ENCODE measurements around the gene ALB. TPM values are rescaled to one million over a fixed set of nuclear protein-coding genes. Genes with fewer than 3 reads are reported as not detected.
"Not testable (repeated sequence)": the region's sequence is repeated elsewhere in the genome, so short reads cannot be mapped to it uniquely, and the experiment has no call there.

The ALB gene
- total RNA-seq (2013): 0.19 TPM
- not detected for polyA plus RNA-seq
- polyA minus RNA-seq: not detected in 2 replicates
- total RNA-seq: 0 to 0.90 (median 0.03) reads per million in 11 experiments

- no peaks in the 10 kb centered on the region for H3K4me1 ChIP-seq (ENCODE audit: control insufficient read depth in 1 of 2, insufficient read depth in 2 of 2, low read length in 2 of 2)
- no peaks in the 10 kb centered on the region for H4K20me1 ChIP-seq (ENCODE audit: insufficient read depth, low read length)
- Mint-ChIP-seq H3K4me3 (no peak within 1 kb of the TSS), H3K9me3 (peaks cover 0 to 2% (median 0%) of the 10 kb centered on the region in 7 donors), H3K27ac (no peak within 1 kb of the TSS), H3K4me1 (no peaks in the 10 kb centered on the region), H3K27me3 (ENCODE audit: low read depth in 3 of 3) (peaks cover 0 to 1% (median 0%) of the 10 kb centered on the region in 3 donors), H3K36me3 (no peaks in the 10 kb centered on the region)
- intact Hi-C loops (cut with micrococcal nuclease): no loop called here
- no peak within 1 kb of the TSS for H3K4me3 ChIP-seq (replicated peaks in 1 of 3; ENCODE audit: low read depth in 2 of 3, low read length in 3 of 3)
- H3K27me3 ChIP-seq (ENCODE audit: control insufficient read depth in 2 of 2, insufficient read depth in 2 of 2, low read length in 2 of 2): no peaks in the 10 kb centered on the region
- no peak within 1 kb of the TSS for H3K9ac ChIP-seq (ENCODE audit: insufficient read depth, low read length, poor library complexity, severe bottlenecking)
- H3K27ac ChIP-seq (ENCODE audit: low read depth in 1 of 2, low read length in 2 of 2): no peak within 1 kb of the TSS
- TF ChIP-seq CTCF (IDR thresholded peaks at IDR 0.05): no peak
- no CpG with 5 or more reads among the region's 7 CpGs for WGBS (ENCODE audit: insufficient coverage)
- no peaks in the 10 kb centered on the region for H3K79me2 ChIP-seq (ENCODE audit: insufficient read depth, low read length)
- H3K36me3 ChIP-seq (replicated peaks in 1 of 2; ENCODE audit: control insufficient read depth in 1 of 2, insufficient read depth in 2 of 2, low read length in 2 of 2): no peaks in the 10 kb centered on the region
- no peak within 1 kb of the TSS for H3K4me2 ChIP-seq (replicated peaks; ENCODE audit: extremely low read depth, low read length, poor library complexity, severe bottlenecking)
- no peak within 1 kb of the TSS for H2AFZ ChIP-seq (ENCODE audit: insufficient read depth, low read depth, low read length, poor library complexity, severe bottlenecking)
- no peaks in the 10 kb centered on the region for H3K9me3 ChIP-seq (replicated peaks in 1 of 2; ENCODE audit: control insufficient read depth in 1 of 2, insufficient read depth in 1 of 2, low read length in 2 of 2)
- no peak for DNase-seq
These were observed at the start of gene ALB for GRCh38 chr4:73404042-73404441. TSS of gene ALB (plus strand) at chr4:73404287. CDS start at chr4:73404328, 41 bp downstream.

- H2AFZ ChIP-seq (ENCODE audit: insufficient read depth, low read depth, low read length, poor library complexity, severe bottlenecking); intact Hi-C loops (cut with micrococcal nuclease); H4K20me1 ChIP-seq (ENCODE audit: insufficient read depth, low read length); H3K27me3 Mint-ChIP-seq (ENCODE audit: low read depth in 3 of 3); H3K27ac ChIP-seq (ENCODE audit: low read depth in 1 of 2, low read length in 2 of 2); H3K4me3 ChIP-seq (replicated peaks in 1 of 3; ENCODE audit: low read depth in 2 of 3, low read length in 3 of 3); H3K79me2 ChIP-seq (ENCODE audit: insufficient read depth, low read length); H3K4me2 ChIP-seq (replicated peaks; ENCODE audit: extremely low read depth, low read length, poor library complexity, severe bottlenecking); H3K4me3 Mint-ChIP-seq; H3K9ac ChIP-seq (ENCODE audit: insufficient read depth, low read length, poor library complexity, severe bottlenecking); H3K27ac Mint-ChIP-seq; H3K4me1 Mint-ChIP-seq; H3K27me3 ChIP-seq (ENCODE audit: control insufficient read depth in 2 of 2, insufficient read depth in 2 of 2, low read length in 2 of 2); H3K36me3 ChIP-seq (replicated peaks in 1 of 2; ENCODE audit: control insufficient read depth in 1 of 2, insufficient read depth in 2 of 2, low read length in 2 of 2); H3K4me1 ChIP-seq (ENCODE audit: control insufficient read depth in 1 of 2, insufficient read depth in 2 of 2, low read length in 2 of 2); DNase-seq; H3K36me3 Mint-ChIP-seq: not testable (repeated sequence)
- no CpG with 5 or more reads among the region's 1 CpG for WGBS (ENCODE audit: insufficient coverage)
- H3K9me3 Mint-ChIP-seq: peaks cover 13 to 44% (median 26%) of the 10 kb centered on the region in 7 donors
- peaks cover 14 to 24% of the 10 kb centered on the region in 2 donors for H3K9me3 ChIP-seq (replicated peaks in 1 of 2; ENCODE audit: control insufficient read depth in 1 of 2, insufficient read depth in 1 of 2, low read length in 2 of 2)
These were observed 46.9 kb upstream of the ALB start for GRCh38 chr4:73357174-73357573.

GRCh38 chr4:73369506-73370199, 34.4 kb upstream of the ALB start:
- DNase-seq; H3K27me3 ChIP-seq (ENCODE audit: control insufficient read depth in 2 of 2, insufficient read depth in 2 of 2, low read length in 2 of 2); H3K9me3 Mint-ChIP-seq; H3K9me3 ChIP-seq (replicated peaks in 1 of 2; ENCODE audit: control insufficient read depth in 1 of 2, insufficient read depth in 1 of 2, low read length in 2 of 2); H2AFZ ChIP-seq (ENCODE audit: insufficient read depth, low read depth, low read length, poor library complexity, severe bottlenecking); H3K27ac Mint-ChIP-seq; H3K79me2 ChIP-seq (ENCODE audit: insufficient read depth, low read length); H3K36me3 ChIP-seq (replicated peaks in 1 of 2; ENCODE audit: control insufficient read depth in 1 of 2, insufficient read depth in 2 of 2, low read length in 2 of 2); H4K20me1 ChIP-seq (ENCODE audit: insufficient read depth, low read length); H3K4me2 ChIP-seq (replicated peaks; ENCODE audit: extremely low read depth, low read length, poor library complexity, severe bottlenecking); H3K4me3 ChIP-seq (replicated peaks in 1 of 3; ENCODE audit: low read depth in 2 of 3, low read length in 3 of 3); H3K9ac ChIP-seq (ENCODE audit: insufficient read depth, low read length, poor library complexity, severe bottlenecking); H3K27me3 Mint-ChIP-seq (ENCODE audit: low read depth in 3 of 3); H3K27ac ChIP-seq (ENCODE audit: low read depth in 1 of 2, low read length in 2 of 2); H3K4me1 Mint-ChIP-seq; H3K36me3 Mint-ChIP-seq; H3K4me1 ChIP-seq (ENCODE audit: control insufficient read depth in 1 of 2, insufficient read depth in 2 of 2, low read length in 2 of 2); intact Hi-C loops (cut with micrococcal nuclease); H3K4me3 Mint-ChIP-seq: not testable (repeated sequence)
- 95% methylated on average over 4 of the region's 8 CpGs for WGBS (ENCODE audit: insufficient coverage)
